ENCODE measurements around the gene TDRD6. TPM values are rescaled to one million over a fixed set of nuclear protein-coding genes. Genes with fewer than 3 reads are reported as not detected.

Gene TDRD6
- total RNA-seq, 4 donors from 2014 or later = under 0.01 to 1.5 (median 0.75) TPM

DNA sequence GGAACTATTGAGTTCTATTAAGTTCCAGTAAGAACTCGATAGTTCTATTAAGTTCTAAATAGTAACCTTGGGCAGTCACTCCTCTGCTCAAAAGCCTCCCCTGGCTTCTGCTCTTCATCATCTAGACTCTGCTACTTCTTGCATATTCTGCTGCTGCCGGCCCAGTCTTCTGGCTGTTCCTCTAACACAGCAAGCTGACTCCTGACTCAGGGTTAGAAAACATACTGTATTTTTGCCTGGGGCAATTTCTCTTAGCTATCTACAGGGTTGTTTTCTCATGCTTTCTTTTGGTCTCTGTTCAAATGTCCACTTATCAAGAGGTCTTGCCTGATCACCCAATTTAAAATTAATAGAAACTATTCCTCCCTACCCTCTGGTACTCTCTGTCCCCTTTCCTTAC, 20.3 kb upstream of the TDRD6 start:
- DNase-seq = no peak
- intact Hi-C loops (cut with DNase I; ENCODE audit: low total_unique reads) = no loop called here
- H3K27ac ChIP-seq = no peak overlapping the region
- H3K4me1 ChIP-seq = no peaks in the 10 kb centered on the region
- no peaks in the 10 kb centered on the region for H3K36me3 ChIP-seq
- TF ChIP-seq, protein P1, sequence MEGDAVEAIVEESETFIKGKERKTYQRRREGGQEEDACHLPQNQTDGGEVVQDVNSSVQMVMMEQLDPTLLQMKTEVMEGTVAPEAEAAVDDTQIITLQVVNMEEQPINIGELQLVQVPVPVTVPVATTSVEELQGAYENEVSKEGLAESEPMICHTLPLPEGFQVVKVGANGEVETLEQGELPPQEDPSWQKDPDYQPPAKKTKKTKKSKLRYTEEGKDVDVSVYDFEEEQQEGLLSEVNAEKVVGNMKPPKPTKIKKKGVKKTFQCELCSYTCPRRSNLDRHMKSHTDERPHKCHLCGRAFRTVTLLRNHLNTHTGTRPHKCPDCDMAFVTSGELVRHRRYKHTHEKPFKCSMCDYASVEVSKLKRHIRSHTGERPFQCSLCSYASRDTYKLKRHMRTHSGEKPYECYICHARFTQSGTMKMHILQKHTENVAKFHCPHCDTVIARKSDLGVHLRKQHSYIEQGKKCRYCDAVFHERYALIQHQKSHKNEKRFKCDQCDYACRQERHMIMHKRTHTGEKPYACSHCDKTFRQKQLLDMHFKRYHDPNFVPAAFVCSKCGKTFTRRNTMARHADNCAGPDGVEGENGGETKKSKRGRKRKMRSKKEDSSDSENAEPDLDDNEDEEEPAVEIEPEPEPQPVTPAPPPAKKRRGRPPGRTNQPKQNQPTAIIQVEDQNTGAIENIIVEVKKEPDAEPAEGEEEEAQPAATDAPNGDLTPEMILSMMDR (IDR thresholded peaks at IDR 0.05) = no peak
- no peak for TF ChIP-seq POLR2A (IDR thresholded peaks at IDR 0.05)
- no peaks in the 10 kb centered on the region for H3K27me3 ChIP-seq
- H3K9me3 ChIP-seq = no peaks in the 10 kb centered on the region
- no peak overlapping the region for H3K4me3 ChIP-seq

DNA sequence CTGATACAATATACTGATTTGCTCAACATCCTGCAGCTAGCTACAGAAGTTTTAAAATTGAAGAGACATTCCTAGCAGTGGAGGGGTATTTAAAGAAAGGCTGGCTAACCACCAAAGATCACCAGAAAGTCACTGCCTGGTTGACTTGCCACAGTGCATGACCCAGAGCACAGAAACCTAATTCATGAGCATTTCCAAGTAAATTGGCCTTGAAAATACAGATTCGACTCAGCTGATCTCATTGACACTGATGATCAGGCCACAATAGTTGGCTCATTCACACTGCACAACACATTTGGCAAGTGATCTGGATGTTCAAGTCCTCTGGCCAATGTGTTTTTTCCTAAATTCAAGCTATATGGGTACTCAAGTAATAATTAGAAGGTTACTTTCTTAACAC, 13.3 kb upstream of the TDRD6 start:
- H3K9me3 ChIP-seq = no peaks in the 10 kb centered on the region
- no peak overlapping the region for H3K4me3 ChIP-seq
- no peak overlapping the region for H3K27ac ChIP-seq
- DNase-seq = no peak
- no peaks in the 10 kb centered on the region for H3K36me3 ChIP-seq
- H3K27me3 ChIP-seq = no peaks in the 10 kb centered on the region
- H3K4me1 ChIP-seq = no peaks in the 10 kb centered on the region
- intact Hi-C loops (cut with DNase I; ENCODE audit: low total_unique reads) = no loop called here
- no peak for TF ChIP-seq POLR2A (IDR thresholded peaks at IDR 0.05)
- TF ChIP-seq, protein P1 (IDR thresholded peaks at IDR 0.05) = no peak

DNA sequence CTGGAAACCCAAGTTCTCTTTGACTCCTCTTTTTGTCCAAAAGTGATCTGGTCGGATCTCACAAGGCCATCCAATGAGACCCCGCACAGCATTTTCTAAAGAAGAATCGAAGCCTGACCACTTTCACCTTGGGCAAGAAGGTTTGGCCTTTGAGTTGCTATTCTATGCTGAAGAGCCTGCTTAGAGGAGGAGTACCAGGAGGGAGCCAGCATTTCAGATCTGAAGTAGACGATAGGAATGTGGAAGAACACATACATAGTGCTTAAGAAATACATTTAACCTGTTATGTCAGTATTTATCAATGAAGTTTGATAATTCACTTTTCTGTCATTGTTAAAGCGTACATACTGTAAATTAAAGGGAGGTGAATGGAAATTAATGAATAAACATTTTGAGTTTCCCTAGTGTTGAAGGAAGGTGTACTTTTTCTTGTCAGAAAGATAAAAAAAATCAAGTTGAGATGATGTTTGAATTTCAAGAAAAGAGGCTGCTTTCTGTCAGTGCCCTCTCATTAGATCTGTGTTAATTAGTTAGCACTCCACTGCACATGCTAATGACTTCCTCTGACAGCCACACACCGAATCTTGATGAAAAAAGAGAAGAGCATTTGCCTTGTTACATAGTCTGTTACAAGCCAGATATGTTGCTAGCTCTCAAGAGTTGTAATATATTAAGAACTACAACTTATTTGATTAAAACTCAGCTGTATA, 10.9 kb upstream of the TDRD6 start:
- H3K9me3 ChIP-seq = no peaks in the 10 kb centered on the region
- intact Hi-C loops (cut with DNase I; ENCODE audit: low total_unique reads) = no loop called here
- no peaks in the 10 kb centered on the region for H3K4me1 ChIP-seq
- H3K27ac ChIP-seq = no peak overlapping the region
- no peak overlapping the region for H3K4me3 ChIP-seq
- TF ChIP-seq, protein P1 (IDR thresholded peaks at IDR 0.05) = no peak
- no peak for TF ChIP-seq POLR2A (IDR thresholded peaks at IDR 0.05)
- H3K36me3 ChIP-seq = no peaks in the 10 kb centered on the region
- H3K27me3 ChIP-seq = no peaks in the 10 kb centered on the region
- DNase-seq = no peak

DNA sequence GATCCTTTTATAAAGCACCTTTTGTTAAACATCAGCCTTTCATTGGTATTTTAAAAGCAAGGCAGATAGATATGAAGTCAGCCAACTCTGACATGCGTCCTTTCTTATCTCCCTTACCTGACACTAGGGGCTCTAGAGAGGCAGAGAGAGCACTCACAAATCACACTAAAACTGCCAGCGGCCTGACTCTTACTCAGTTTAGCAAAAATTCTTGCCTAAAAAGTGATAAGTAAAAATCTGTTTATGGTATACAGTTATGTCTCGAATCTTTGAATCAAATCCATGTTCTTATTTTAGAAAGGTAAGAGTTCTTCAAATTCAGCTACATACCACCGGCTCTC, 10.4 kb upstream of the TDRD6 start:
- no peak overlapping the region for H3K27ac ChIP-seq
- no peak for DNase-seq
- H3K4me3 ChIP-seq = no peak overlapping the region
- no peaks in the 10 kb centered on the region for H3K27me3 ChIP-seq
- no peaks in the 10 kb centered on the region for H3K9me3 ChIP-seq
- intact Hi-C loops (cut with DNase I; ENCODE audit: low total_unique reads) = no loop called here
- H3K36me3 ChIP-seq = no peaks in the 10 kb centered on the region
- H3K4me1 ChIP-seq = no peaks in the 10 kb centered on the region
- TF ChIP-seq POLR2A (IDR thresholded peaks at IDR 0.05) = no peak
- TF ChIP-seq, protein P1 (IDR thresholded peaks at IDR 0.05) = no peak

DNA sequence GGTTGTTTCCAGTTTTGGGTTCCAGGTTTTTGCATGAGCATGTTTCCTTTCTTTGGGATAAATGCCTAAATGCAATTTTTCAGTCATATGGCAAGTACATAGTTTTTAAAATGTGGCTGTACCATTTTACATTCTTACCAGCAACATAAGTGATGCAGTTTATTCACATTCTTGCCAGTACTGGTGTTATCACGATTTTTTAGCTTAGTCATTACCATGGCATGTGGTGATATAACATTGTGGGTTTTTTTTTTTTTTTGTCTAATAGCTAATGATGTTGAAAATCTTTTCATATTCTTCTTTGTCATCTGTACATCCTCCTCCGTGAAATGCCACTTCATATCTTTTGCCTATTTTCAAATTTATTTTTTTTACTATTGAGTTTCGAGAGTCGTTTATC, 2.9 kb upstream of the TDRD6 start:
- TF ChIP-seq, protein P1 (IDR thresholded peaks at IDR 0.05) = no peak
- TF ChIP-seq POLR2A (IDR thresholded peaks at IDR 0.05) = no peak
- no peaks in the 10 kb centered on the region for H3K36me3 ChIP-seq

More for the DNA sequence above, 2.9 kb upstream of the TDRD6 start:
- intact Hi-C loops (cut with DNase I; ENCODE audit: low total_unique reads) = no loop called here
- no peaks in the 10 kb centered on the region for H3K27me3 ChIP-seq
- no peaks in the 10 kb centered on the region for H3K4me1 ChIP-seq
- DNase-seq = no peak
- no peak overlapping the region for H3K4me3 ChIP-seq
- H3K27ac ChIP-seq = no peak overlapping the region
- no peaks in the 10 kb centered on the region for H3K9me3 ChIP-seq

Measured in uterus (tissue), 4 donors.